ENCODE measurements around the gene SYTL2. TPM values are rescaled to one million over a fixed set of nuclear protein-coding genes. Genes with fewer than 3 reads are reported as not detected.

Gene SYTL2
- total and polyA plus RNA-seq, 4 donors, result 24.0 to 34.7 (median 26.5) TPM

- H3K27me3 ChIP-seq (ENCODE audit: control insufficient read depth, insufficient read depth, low read length), result peaks cover 4% of the 10 kb centered on the region
- H3K36me3 ChIP-seq (ENCODE audit: control insufficient read depth, insufficient read depth, low read length), result no peaks in the 10 kb centered on the region
- no peak overlapping the region for H3K27ac ChIP-seq (ENCODE audit: low read depth, low read length)
- DNase-seq (ENCODE audit: low read depth in 4 of 6, low spot score in 6 of 6), result no peak
- H3K4me3 ChIP-seq (ENCODE audit: low read depth, low read length), result no peak overlapping the region
- 83% methylated on average over 1 of the region's 9 CpGs for WGBS (ENCODE audit: insufficient coverage)
- H3K9me3 ChIP-seq (ENCODE audit: control insufficient read depth, insufficient read depth, low read length), result no peaks in the 10 kb centered on the region
- peaks cover 16% of the 10 kb centered on the region for H3K4me1 ChIP-seq (ENCODE audit: control insufficient read depth, insufficient read depth, low read length)
Observed at GRCh38 chr11:85813721-85814120, 2.8 kb upstream of the SYTL2 start.

- peaks cover 16% of the 10 kb centered on the region for H3K4me1 ChIP-seq (ENCODE audit: control insufficient read depth, insufficient read depth, low read length)
- no peaks in the 10 kb centered on the region for H3K36me3 ChIP-seq (ENCODE audit: control insufficient read depth, insufficient read depth, low read length)
- DNase-seq (ENCODE audit: low read depth in 4 of 6, low spot score in 6 of 6), result no peak
- H3K27me3 ChIP-seq (ENCODE audit: control insufficient read depth, insufficient read depth, low read length), result peaks cover 4% of the 10 kb centered on the region
- H3K4me3 ChIP-seq (ENCODE audit: low read depth, low read length), result peak overlapping the region; percentile 54
- H3K9me3 ChIP-seq (ENCODE audit: control insufficient read depth, insufficient read depth, low read length), result no peaks in the 10 kb centered on the region
- H3K27ac ChIP-seq (ENCODE audit: low read depth, low read length), result no peak overlapping the region
- 80% methylated on average over 7 of the region's 13 CpGs for WGBS (ENCODE audit: insufficient coverage)
Observed at GRCh38 chr11:85811624-85812023, 683 bp upstream of the SYTL2 start.

GRCh38 chr11:85810521-85810870 is 445 bp downstream of the SYTL2 start:
- Histone ChIP-seq H3K9me3 (ENCODE audit: control insufficient read depth, insufficient read depth, low read length) (no peaks in the 10 kb centered on the region), H3K4me3 (ENCODE audit: low read depth, low read length) (peak overlapping the region; percentile 54), H3K36me3 (ENCODE audit: control insufficient read depth, insufficient read depth, low read length) (no peaks in the 10 kb centered on the region), H3K27me3 (ENCODE audit: control insufficient read depth, insufficient read depth, low read length) (peaks cover 4% of the 10 kb centered on the region), H3K4me1 (ENCODE audit: control insufficient read depth, insufficient read depth, low read length) (peaks cover 16% of the 10 kb centered on the region), H3K27ac (ENCODE audit: low read depth, low read length) (no peak overlapping the region)
- 9% methylated on average over 2 of the region's 10 CpGs for WGBS (ENCODE audit: insufficient coverage)
- DNase-seq (ENCODE audit: low read depth in 4 of 6, low spot score in 6 of 6), result no peak

- peak in 2 of 6 donors; percentile 24 to 50 for DNase-seq (ENCODE audit: low read depth in 4 of 6, low spot score in 6 of 6)
- no peaks in the 10 kb centered on the region for H3K9me3 ChIP-seq (ENCODE audit: control insufficient read depth, insufficient read depth, low read length)
- WGBS (ENCODE audit: insufficient coverage), result 8% methylated on average over 3 of the region's 4 CpGs
- peaks cover 16% of the 10 kb centered on the region for H3K4me1 ChIP-seq (ENCODE audit: control insufficient read depth, insufficient read depth, low read length)
- no peak overlapping the region for H3K4me3 ChIP-seq (ENCODE audit: low read depth, low read length)
- peaks cover 4% of the 10 kb centered on the region for H3K27me3 ChIP-seq (ENCODE audit: control insufficient read depth, insufficient read depth, low read length)
- H3K36me3 ChIP-seq (ENCODE audit: control insufficient read depth, insufficient read depth, low read length), result no peaks in the 10 kb centered on the region
- H3K27ac ChIP-seq (ENCODE audit: low read depth, low read length), result no peak overlapping the region
Observed at GRCh38 chr11:85809863-85810262, 1.1 kb downstream of the SYTL2 start.

- peaks cover 4% of the 10 kb centered on the region for H3K27me3 ChIP-seq (ENCODE audit: control insufficient read depth, insufficient read depth, low read length)
- no peak for DNase-seq (ENCODE audit: low read depth in 4 of 6, low spot score in 6 of 6)
- H3K36me3 ChIP-seq (ENCODE audit: control insufficient read depth, insufficient read depth, low read length), result no peaks in the 10 kb centered on the region
- H3K4me1 ChIP-seq (ENCODE audit: control insufficient read depth, insufficient read depth, low read length), result peaks cover 16% of the 10 kb centered on the region
- no peak overlapping the region for H3K4me3 ChIP-seq (ENCODE audit: low read depth, low read length)
- H3K27ac ChIP-seq (ENCODE audit: low read depth, low read length), result no peak overlapping the region
- WGBS (ENCODE audit: insufficient coverage), result 100% methylated on average over 1 of the region's 4 CpGs
- H3K9me3 ChIP-seq (ENCODE audit: control insufficient read depth, insufficient read depth, low read length), result no peaks in the 10 kb centered on the region
Observed at GRCh38 chr11:85809191-85809590, 1.8 kb downstream of the SYTL2 start.

- 69% methylated on average over 2 of the region's 2 CpGs for WGBS (ENCODE audit: insufficient coverage)
- Histone ChIP-seq H3K9me3 (ENCODE audit: control insufficient read depth, insufficient read depth, low read length) (no peaks in the 10 kb centered on the region), H3K4me3 (ENCODE audit: low read depth, low read length) (no peak overlapping the region), H3K4me1 (ENCODE audit: control insufficient read depth, insufficient read depth, low read length) (peaks cover 16% of the 10 kb centered on the region), H3K36me3 (ENCODE audit: control insufficient read depth, insufficient read depth, low read length) (no peaks in the 10 kb centered on the region), H3K27me3 (ENCODE audit: control insufficient read depth, insufficient read depth, low read length) (peaks cover 4% of the 10 kb centered on the region), H3K27ac (ENCODE audit: low read depth, low read length) (no peak overlapping the region)
- no peak for DNase-seq (ENCODE audit: low read depth in 4 of 6, low spot score in 6 of 6)
Observed at GRCh38 chr11:85806876-85807275, 4.1 kb downstream of the SYTL2 start.

GRCh38 chr11:85806016-85806415 is 4.9 kb downstream of the SYTL2 start:
- Histone ChIP-seq H3K27ac (ENCODE audit: low read depth, low read length) (no peak overlapping the region), H3K4me3 (ENCODE audit: low read depth, low read length) (no peak overlapping the region), H3K27me3 (ENCODE audit: control insufficient read depth, insufficient read depth, low read length) (peaks cover 4% of the 10 kb centered on the region), H3K4me1 (ENCODE audit: control insufficient read depth, insufficient read depth, low read length) (peaks cover 13% of the 10 kb centered on the region), H3K9me3 (ENCODE audit: control insufficient read depth, insufficient read depth, low read length) (no peaks in the 10 kb centered on the region), H3K36me3 (ENCODE audit: control insufficient read depth, insufficient read depth, low read length) (no peaks in the 10 kb centered on the region)
- no peak for DNase-seq (ENCODE audit: low read depth in 4 of 6, low spot score in 6 of 6)

GRCh38 chr11:85805387-85805786 is 5.6 kb downstream of the SYTL2 start:
- H3K27ac ChIP-seq (ENCODE audit: low read depth, low read length), result no peak overlapping the region
- peaks cover 8% of the 10 kb centered on the region for H3K4me1 ChIP-seq (ENCODE audit: control insufficient read depth, insufficient read depth, low read length)
- no CpG with 5 or more reads among the region's 1 CpG for WGBS (ENCODE audit: insufficient coverage)

GRCh38 chr11:85803920-85804319 is 7.0 kb downstream of the SYTL2 start:
- no peaks in the 10 kb centered on the region for H3K9me3 ChIP-seq (ENCODE audit: control insufficient read depth, insufficient read depth, low read length)
- H3K36me3 ChIP-seq (ENCODE audit: control insufficient read depth, insufficient read depth, low read length), result no peaks in the 10 kb centered on the region
- no peaks in the 10 kb centered on the region for H3K4me1 ChIP-seq (ENCODE audit: control insufficient read depth, insufficient read depth, low read length)
- H3K27ac ChIP-seq (ENCODE audit: low read depth, low read length), result no peak overlapping the region
- no peak for DNase-seq (ENCODE audit: low read depth in 4 of 6, low spot score in 6 of 6)
- WGBS (ENCODE audit: insufficient coverage), result no CpG with 5 or more reads among the region's 2 CpGs
- no peaks in the 10 kb centered on the region for H3K27me3 ChIP-seq (ENCODE audit: control insufficient read depth, insufficient read depth, low read length)
- H3K4me3 ChIP-seq (ENCODE audit: low read depth, low read length), result no peak overlapping the region

More at GRCh38 chr11:85805387-85805786, 5.6 kb downstream of the SYTL2 start:
- peaks cover 4% of the 10 kb centered on the region for H3K27me3 ChIP-seq (ENCODE audit: control insufficient read depth, insufficient read depth, low read length)
- DNase-seq (ENCODE audit: low read depth in 4 of 6, low spot score in 6 of 6), result no peak
- H3K9me3 ChIP-seq (ENCODE audit: control insufficient read depth, insufficient read depth, low read length), result no peaks in the 10 kb centered on the region
- H3K4me3 ChIP-seq (ENCODE audit: low read depth, low read length), result no peak overlapping the region
- H3K36me3 ChIP-seq (ENCODE audit: control insufficient read depth, insufficient read depth, low read length), result no peaks in the 10 kb centered on the region

- no peaks in the 10 kb centered on the region for H3K9me3 ChIP-seq (ENCODE audit: control insufficient read depth, insufficient read depth, low read length)
- no peaks in the 10 kb centered on the region for H3K27me3 ChIP-seq (ENCODE audit: control insufficient read depth, insufficient read depth, low read length)
- no CpG with 5 or more reads among the region's 1 CpG for WGBS (ENCODE audit: insufficient coverage)
- H3K4me3 ChIP-seq (ENCODE audit: low read depth, low read length), result no peak overlapping the region
- no peak overlapping the region for H3K27ac ChIP-seq (ENCODE audit: low read depth, low read length)
- peak in 1 of 6 donors; percentile 20 for DNase-seq (ENCODE audit: low read depth in 4 of 6, low spot score in 6 of 6)
- H3K36me3 ChIP-seq (ENCODE audit: control insufficient read depth, insufficient read depth, low read length), result no peaks in the 10 kb centered on the region
- no peaks in the 10 kb centered on the region for H3K4me1 ChIP-seq (ENCODE audit: control insufficient read depth, insufficient read depth, low read length)
Observed at GRCh38 chr11:85803303-85803702, 7.6 kb downstream of the SYTL2 start.

All from spinal cord (tissue), 10 donors.